ENCODE measurements around the gene FLT1.

DNA sequence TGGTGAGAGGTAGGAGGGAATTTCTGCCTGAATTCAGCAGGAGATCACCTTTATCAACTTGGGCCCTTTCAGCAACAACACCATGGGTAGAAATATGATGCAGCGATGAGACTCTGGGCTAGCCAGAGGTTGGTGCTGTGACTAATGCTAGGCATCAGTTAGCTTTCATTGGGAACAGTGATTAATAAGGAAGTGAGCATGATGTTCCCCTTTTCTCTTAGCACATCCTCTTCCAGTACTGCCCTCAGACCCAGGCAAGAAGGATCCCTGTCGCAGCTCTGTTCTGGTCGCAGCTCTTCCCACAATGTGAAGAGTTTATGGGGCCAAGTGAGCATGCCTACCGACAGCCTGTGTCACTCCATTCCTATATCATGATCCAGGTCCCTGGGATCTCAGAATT lies 100.5 kb downstream of the FLT1 start:
- TF ChIP-seq CTCF (conservative IDR thresholded peaks at IDR 0.05 in 1 of 2, IDR thresholded peaks at IDR 0.05 in 1 of 2; ENCODE audit: low read depth in 1 of 2, low read length in 2 of 2) (no peak), EZH2 (IDR thresholded peaks at IDR 0.05; ENCODE audit: low read length, missing control alignments) (no peak)

Data from fibroblast of lung (primary cell).